Measurements from ENCODE around the gene PRTFDC1. TPM values are rescaled to one million over a fixed set of nuclear protein-coding genes. Genes with fewer than 3 reads are reported as not detected.

Gene PRTFDC1
- total and polyA plus RNA-seq, 2 of the 13 experiments (the other 11 are each of a cell fraction or from before 2014, with no cell fraction given): not detected

- TF ChIP-seq TRIM22 (IDR thresholded peaks at IDR 0.05) (no peak), SIN3A (IDR thresholded peaks at IDR 0.05; ENCODE audit: borderline replicate concordance, low read depth, low read length) (no peak), SNAPC5 (CRISPR knock-in tag; IDR thresholded peaks at IDR 0.05; ENCODE audit: borderline replicate concordance) (no peak), DNMT1 (CRISPR knock-in tag; IDR thresholded peaks at IDR 0.05) (no peak)
Measured at GRCh38 chr10:24850727-24851296, 101.6 kb downstream of the PRTFDC1 start (continued).

- ATAC-seq (no peak), FAIRE-seq (no peak), DNase-seq (ENCODE audit: low spot score) (no peak)
- H3K27ac ChIP-seq (ENCODE audit: extremely low read length, insufficient read depth, low read length): no peak overlapping the region
- no TSS peak for BruUV-seq (replicated peaks)
- no peak overlapping the region for H3K4me2 ChIP-seq (ENCODE audit: low read depth, low read length)
- no peak overlapping the region for H3K4me3 ChIP-seq (replicated peaks in 1 of 3; ENCODE audit: insufficient read depth in 1 of 3, low read depth in 2 of 3, low read length in 3 of 3)
- intact Hi-C loops (cut with micrococcal nuclease; ENCODE audit: unreplicated experiment): no loop called here
- 55% methylated on average over 9 of the region's 9 CpGs for WGBS (ENCODE audit: low lambda C conversion rate)
- ChIA-PET POLR2A (no interaction called here), CTCF (ENCODE audit: low intra/inter-chr PET ratio, low total read pairs) (no interaction called here)
- no peak overlapping the region for H3K9ac ChIP-seq (ENCODE audit: insufficient read depth, low read depth, low read length)
- H3K79me2 ChIP-seq (ENCODE audit: insufficient read depth, low read length): no peaks in the 10 kb centered on the region
- H3K36me3 ChIP-seq (replicated peaks in 1 of 2; ENCODE audit: control insufficient read depth in 1 of 2, insufficient read depth in 2 of 2, low read length in 2 of 2): no peaks in the 10 kb centered on the region
- H2AFZ ChIP-seq (ENCODE audit: low read length): no peak overlapping the region
- no peaks in the 10 kb centered on the region for H4K20me1 ChIP-seq (ENCODE audit: insufficient read depth, low read length)
- H3K27me3 ChIP-seq (ENCODE audit: control insufficient read depth in 1 of 2, insufficient read depth in 2 of 2, low read length in 2 of 2): peaks cover 2 to 6% of the 10 kb centered on the region in 2 experiments; a peak in 3 of 5 replicates
- H3K4me1 ChIP-seq (ENCODE audit: insufficient read depth, low read length): no peaks in the 10 kb centered on the region
- in situ Hi-C loops (cut with HindIII; ENCODE audit: extremely low pct_ligation_motif_present, low pct_unique_long_range_greater_than_20kb): no loop called here
- H3K9me3 ChIP-seq (ENCODE audit: low read length): no peaks in the 10 kb centered on the region
- TF ChIP-seq RFX5 (IDR thresholded peaks at IDR 0.05; ENCODE audit: low read depth, low read length): no peak
- TF ChIP-seq ISL2 (CRISPR knock-in tag; IDR thresholded peaks at IDR 0.05): no peak
- no peak for TF ChIP-seq ZNF709 (CRISPR knock-in tag; IDR thresholded peaks at IDR 0.05)
- no peak for TF ChIP-seq ZNF710 (CRISPR knock-in tag; IDR thresholded peaks at IDR 0.05; ENCODE audit: borderline replicate concordance)
- no peak for TF ChIP-seq SP5 (CRISPR knock-in tag; IDR thresholded peaks at IDR 0.05; ENCODE audit: borderline replicate concordance, low read depth)
- no peak for TF ChIP-seq RBFOX2 (IDR thresholded peaks at IDR 0.05; ENCODE audit: low read depth, low read length)
- no peak for TF ChIP-seq ZNF569 (CRISPR knock-in tag; IDR thresholded peaks at IDR 0.05; ENCODE audit: borderline replicate concordance)
- no peak for TF ChIP-seq U2AF2 (IDR thresholded peaks at IDR 0.05; ENCODE audit: low read depth, low read length)
- no peak for TF ChIP-seq MATR3 (CRISPR knock-in tag; IDR thresholded peaks at IDR 0.05)
- TF ChIP-seq GMEB2 (CRISPR knock-in tag; IDR thresholded peaks at IDR 0.05; ENCODE audit: low read depth): no peak
Measured at GRCh38 chr10:24849501-24850299, 102.7 kb downstream of the PRTFDC1 start.
